Smooth muscle cell of the brain vasculature (primary cell): Measurements from ENCODE around the gene XRCC4.

Experiments used
- DNase-seq: peaks from one replicate; pipeline ENCODE4 v3.0.0-alpha.2; 2012; ENCODE audit warnings: low read depth, low spot score

XRCC4 gene

DNA sequence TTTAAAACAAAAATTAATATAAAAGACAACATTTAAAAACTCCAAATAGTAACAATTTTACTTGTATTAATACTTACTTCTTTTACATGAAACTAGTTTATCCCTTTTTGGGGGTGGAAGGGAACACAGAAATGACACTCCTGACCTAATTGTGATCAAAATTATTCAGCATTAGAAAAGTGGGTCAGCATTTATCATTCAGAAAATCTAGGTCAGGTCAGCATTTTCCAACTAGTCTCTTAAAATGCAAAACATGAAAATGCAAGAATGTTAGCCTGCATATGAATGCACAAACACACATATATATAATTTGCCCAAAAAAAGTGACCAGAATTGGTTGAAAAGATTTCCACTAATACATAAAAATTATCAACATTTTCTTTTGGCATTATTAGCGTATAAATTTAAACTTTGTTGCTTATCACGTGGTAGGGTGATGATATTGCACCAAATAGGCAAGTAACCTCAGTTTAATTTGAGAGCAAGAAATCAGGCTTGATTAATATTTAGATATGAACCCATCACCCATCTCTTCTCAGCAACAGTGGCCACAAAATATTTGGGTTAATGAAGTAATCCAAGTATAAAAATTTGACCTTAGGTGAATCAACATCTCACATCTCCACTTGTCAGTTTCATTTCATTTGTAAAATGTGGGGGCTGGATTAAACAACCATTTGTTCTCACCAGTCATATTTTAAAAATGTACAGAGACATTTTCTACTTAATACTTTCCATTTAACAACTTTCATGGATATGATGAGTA is 5.9 kb upstream of the XRCC4 start:
- no peak for DNase-seq

DNA sequence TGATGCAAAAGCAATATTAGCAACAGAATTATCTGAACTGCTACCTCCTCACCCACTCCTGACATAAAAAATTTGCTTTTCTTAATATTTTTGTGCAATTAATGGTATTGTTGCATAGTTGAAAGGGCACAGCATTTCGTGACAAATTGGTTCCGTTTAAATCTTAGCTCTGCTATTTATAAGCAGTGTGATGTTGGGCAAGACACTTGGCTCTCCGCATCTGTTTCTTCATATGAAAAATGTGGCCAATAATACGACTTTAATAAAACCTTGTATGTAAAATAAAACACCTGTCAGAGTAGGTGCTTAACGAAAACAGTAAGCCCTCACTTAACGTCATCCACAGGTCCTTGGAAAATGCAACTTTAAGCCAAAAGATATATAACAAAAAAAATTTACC is 4.4 kb upstream of the XRCC4 start:
- no peak for DNase-seq

GRCh38 chr5:83077662-83078261 is 415 bp downstream of the XRCC4 start:
- DNase-seq = no peak

DNA sequence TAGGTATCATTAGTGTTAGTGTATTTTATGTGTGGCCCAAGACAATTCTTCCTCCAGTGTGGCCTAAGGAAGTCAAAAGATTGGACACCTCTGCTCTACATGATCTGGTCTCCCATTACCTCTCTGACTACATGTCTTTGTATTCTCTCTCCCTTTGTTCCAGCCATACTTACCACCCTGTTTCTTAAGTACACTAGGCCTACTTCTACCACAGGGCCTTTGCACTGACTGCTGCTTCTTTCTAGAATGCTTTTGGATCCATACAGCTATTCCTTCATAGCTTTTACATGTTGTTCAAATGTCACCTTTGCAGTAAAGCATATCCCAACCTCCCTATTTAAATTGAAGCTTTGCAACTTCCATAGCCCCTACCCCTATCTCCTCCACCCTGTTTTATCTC is 5.4 kb downstream of the XRCC4 start:
- no peak for DNase-seq

DNA sequence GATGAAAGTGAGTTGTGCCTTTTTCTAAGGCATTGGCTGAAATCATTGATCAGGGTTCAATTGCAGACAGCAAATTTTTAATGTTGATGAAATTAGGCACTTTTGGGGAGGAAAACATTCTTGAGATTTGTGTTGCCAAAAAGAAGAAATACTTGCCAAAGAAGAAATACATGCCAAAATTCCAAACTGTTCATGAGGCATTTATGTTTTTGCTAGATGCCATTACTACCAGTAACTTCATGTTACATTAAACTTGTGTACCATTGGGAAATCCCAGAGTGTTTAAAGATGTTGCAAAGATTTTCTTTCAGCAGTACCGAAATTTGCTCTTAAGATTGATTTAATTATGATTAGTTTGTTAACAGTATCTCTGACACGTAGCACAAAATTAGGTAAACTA is 7.0 kb downstream of the XRCC4 start:
- no peak for DNase-seq

DNA sequence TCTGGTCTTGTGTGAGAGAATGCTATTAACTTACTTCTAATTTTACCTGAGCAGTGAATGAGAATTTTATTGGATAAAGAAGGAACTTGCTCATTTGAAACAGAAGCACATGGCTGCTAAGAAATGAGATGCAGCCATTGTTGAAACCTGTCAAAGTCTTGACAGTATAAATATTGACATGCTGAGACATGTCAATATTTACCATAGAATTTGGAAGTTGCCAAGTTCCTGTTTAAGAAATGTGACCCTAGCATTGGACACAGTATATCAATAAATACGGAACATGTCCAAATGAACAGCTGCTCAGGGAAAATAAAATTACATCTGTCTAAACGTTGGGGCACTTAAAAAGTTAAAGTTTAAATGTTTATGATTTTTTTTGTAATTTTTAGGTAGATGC is 7.8 kb downstream of the XRCC4 start:
- no peak for DNase-seq

GRCh38 chr5:83090169-83090568 is 12.8 kb downstream of the XRCC4 start:
- DNase-seq = no peak

GRCh38 chr5:83092619-83093018 is 15.3 kb downstream of the XRCC4 start:
- no peak for DNase-seq

DNA sequence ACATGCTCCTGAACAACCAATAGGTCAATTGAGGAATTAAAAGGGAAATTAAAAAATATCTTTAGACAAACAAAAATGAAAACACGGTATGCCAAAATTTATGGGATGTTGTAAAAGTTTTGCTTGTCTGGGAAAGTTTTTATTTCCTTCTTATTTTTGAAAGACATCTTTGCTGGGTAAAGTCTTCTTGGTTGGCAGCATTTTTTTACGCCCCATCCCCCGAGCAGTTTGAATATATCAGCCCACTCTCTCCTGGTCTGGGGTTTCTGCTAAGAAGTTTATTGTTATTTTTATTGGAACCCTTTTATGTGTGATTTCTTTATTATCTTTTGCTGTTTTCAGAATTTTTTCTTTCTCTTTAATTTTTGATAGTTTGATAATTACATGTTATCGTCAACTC is 16.3 kb downstream of the XRCC4 start:
- no peak for DNase-seq

DNA sequence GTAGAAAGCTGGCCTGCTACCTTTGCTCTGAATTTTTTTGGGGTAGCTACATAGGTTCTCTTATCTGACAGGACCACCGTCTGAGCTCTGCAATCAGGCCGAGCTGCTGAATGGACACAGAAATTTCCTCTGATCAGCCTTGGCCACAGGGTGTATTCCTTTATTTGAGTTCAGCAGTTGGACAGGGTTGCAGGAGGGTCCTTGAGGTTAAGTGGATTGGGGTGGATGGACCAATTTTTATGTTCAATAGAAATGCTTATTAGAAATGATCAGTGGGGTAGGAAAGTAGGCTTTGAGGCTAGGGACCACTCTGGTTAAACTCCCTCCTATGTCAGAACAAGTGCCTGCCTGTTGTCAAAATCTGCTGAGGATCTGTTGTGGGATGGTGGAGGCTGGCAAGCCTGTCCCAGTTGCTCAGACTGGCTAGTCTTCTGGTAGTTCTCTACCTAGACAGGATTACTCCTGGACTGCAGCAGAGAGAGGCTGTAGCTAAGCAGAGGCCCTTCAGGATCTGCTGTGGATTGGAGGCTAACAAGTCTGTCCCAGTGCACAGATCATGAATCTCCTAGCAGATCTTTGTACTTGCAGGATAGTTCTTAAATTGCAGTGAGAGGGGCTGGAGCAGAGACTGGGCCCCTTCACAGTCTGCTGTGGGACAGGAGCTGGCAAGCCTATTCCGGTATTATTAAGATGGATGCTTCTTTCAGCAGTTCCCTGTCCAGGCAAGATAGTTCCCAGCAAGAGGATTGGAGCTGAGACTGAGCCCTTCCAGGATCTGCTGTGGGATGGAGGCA is 18.0 kb downstream of the XRCC4 start:
- no peak for DNase-seq

GRCh38 chr5:83095957-83096539 is 18.7 kb downstream of the XRCC4 start:
- peak; percentile 24 for DNase-seq

GRCh38 chr5:83096660-83097339 is 19.5 kb downstream of the XRCC4 start:
- no peak for DNase-seq

- DNase-seq = no peak
Observed at GRCh38 chr5:83097689-83098231, 20.4 kb downstream of the XRCC4 start.

DNA sequence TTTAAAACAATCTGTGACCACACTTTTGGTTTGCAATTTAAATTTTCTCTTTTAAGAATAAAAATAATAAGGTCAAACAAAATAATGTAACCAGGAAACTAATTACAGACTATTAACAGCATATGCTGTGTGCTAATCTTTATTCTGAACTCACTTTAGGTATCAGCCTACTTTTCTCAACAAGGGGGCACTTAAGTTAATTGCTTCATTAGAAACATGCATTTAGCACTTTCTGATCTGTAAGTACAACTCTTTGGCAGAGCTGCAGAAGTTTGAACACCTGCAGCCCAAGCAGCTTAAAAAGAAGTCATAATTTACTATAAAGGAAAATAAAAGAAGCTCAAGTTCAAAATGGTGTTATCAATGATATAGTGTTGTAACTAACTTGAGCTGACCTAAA is 21.7 kb downstream of the XRCC4 start:
- no peak for DNase-seq

GRCh38 chr5:83099445-83099844 is 22.1 kb downstream of the XRCC4 start:
- no peak for DNase-seq

DNA sequence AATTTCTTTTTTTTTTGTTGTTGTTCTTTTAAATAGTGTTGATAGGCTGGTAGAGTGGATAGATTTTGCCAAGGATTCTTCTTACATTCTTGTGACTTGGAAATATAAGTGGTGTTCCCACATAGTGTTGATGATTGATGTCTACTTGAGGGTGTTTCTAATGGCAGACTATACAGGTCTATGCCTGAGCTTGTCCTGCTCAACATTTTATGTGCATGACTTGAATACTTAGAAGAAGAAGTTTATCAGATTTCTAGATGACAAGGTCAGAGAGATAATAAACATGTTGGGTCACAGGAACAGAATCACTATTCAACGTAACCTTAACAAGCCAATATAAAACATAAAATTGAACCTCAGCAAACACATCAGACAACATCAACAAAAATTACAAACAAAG is 24.2 kb downstream of the XRCC4 start:
- no peak for DNase-seq

DNA sequence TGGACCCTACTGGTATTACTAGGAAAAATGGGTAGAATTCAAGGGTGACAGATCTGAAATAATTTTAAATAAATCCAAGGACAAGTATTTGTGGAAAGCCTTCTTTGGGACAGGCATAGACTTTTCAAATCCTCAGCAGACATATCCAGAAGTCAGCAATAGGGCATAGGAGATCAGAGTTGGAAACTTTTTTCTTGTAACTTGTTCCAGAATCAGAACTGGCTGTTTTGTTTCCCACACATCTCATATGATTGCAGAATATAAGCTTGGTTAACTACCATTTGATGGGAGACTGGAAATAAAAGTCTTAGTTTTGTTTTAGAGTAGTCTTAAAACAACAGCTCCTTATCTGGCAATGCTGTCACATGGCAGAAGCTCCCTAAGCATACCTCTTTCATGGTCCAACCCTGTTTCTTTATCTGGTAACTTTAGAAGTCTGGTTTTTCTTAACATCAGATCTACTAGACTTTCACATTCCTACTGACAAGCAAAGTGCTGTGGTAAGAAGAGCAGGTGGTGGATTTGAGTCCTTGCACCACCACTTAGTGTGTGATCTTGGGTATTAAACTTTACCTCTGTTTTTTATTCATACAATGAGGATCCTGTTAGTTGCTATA is 25.1 kb downstream of the XRCC4 start:
- no peak for DNase-seq

DNA sequence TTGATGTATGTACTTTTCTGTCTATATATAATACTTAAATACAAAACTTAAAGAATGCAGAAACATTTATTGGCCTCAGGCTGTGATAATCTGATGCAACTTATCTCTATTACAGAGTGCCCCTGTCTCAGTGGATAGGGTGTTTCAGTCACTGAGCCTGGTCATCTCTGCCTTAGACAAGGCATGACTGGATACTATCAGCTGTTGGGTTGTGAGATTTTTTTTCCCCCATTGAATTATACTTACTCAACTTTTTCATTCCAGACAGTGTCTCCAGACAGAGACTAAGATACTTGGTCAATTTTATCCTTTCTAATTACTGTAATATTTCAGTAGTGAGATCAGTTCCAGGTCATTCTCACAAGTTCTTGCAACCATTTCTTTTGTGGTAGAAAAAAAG is 26.7 kb downstream of the XRCC4 start:
- no peak for DNase-seq

GRCh38 chr5:83107692-83108420 is 30.5 kb downstream of the XRCC4 start:
- DNase-seq = no peak

- no peak for DNase-seq
Observed at GRCh38 chr5:83109380-83109779, 32.0 kb downstream of the XRCC4 start.
